NCI-H2081 (cell line): ENCODE data around the gene ADAMTSL1.

ENCODE experiments used
- DNase-seq, 2 experiments: peaks; one replicate each; lab custom pipeline; 2025; lab: John Stamatoyannopoulos, UW

Gene ADAMTSL1

GRCh38 chr9:18741359-18741758 lies 267.4 kb downstream of the ADAMTSL1 start:
- no peak for DNase-seq

GRCh38 chr9:18741945-18742344 lies 268.0 kb downstream of the ADAMTSL1 start:
- DNase-seq: no peak

DNA sequence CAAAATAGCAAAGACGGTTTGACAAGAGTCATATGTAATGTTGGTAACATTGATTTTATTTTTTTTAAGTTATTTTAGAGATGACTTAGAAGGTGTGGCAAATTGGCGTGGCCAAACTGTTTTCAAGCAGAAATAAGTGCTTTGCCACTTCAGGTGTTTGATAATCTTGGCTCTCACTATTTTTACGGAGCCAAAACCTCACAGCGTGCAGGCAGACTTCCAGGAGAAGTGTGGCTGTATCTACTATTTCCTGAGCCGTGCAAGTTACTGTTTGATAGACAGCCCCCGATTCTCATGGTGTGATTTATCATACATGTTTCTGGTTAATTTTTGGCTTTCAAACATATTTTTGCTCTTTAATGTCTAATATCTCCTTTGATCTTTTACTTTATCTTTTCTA lies 269.5 kb downstream of the ADAMTSL1 start:
- no peak for DNase-seq

DNA sequence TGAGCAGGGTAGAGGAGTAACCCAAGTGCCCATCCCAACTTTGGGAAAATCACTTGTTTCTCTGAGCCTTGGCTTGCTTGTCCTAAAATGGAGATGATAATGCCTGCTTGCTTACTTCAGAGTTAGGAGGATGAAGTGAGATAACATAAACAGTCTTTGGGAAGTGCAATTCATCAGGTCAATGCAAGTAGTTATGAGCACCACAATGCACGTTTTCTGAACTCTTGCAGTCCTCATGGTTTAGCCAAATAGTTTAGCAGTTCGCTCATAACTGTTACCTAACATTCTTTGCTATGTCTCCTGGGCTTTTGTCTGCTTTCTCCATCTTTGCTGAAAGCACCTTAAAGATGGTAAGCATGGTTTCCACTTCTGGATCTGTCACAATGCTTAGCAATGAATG lies 270.0 kb downstream of the ADAMTSL1 start:
- no peak for DNase-seq

GRCh38 chr9:18745710-18746109 lies 271.8 kb downstream of the ADAMTSL1 start:
- no peak for DNase-seq

GRCh38 chr9:18746631-18747030 lies 272.7 kb downstream of the ADAMTSL1 start:
- DNase-seq: no peak

DNA sequence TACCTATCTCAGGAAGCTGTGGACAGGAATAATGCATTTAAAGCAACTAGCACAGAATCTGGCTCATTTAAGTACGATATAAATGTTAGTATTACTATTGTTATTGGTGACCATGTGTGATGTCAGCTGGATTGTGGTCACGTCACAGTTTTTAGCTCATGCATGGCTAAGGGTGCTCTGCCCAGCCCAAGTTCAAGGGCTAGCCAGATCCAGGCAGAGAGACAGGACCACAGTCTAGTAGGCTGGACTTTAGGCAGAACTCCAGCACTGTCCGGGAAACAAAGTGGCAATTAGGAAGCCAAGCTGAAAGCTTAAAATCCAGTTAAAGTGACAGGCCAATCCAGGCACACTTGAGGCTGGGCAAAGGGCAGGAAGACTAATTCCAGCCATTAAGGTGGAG lies 273.6 kb downstream of the ADAMTSL1 start:
- DNase-seq: no peak

DNA sequence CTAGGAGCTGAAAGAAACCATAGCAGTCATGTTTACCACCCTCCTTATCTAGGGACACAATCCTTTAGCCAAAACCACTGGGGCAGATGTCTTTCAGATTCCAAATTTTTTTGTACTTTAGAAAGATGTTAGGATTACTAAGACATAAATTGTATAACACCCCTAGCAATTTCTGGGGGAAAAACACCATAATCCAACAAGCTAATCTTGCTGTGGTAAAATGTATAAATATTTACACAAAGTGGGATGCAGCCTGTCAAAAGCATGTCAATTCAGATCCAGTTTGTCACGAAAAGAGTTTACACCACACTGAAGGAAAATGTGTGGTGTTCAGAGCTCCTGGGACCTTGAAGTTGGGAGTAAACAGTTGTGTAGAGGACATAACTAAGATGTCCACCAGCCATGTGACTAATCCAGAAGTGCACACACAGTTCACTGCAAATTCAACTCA lies 274.3 kb downstream of the ADAMTSL1 start:
- no peak for DNase-seq

DNA sequence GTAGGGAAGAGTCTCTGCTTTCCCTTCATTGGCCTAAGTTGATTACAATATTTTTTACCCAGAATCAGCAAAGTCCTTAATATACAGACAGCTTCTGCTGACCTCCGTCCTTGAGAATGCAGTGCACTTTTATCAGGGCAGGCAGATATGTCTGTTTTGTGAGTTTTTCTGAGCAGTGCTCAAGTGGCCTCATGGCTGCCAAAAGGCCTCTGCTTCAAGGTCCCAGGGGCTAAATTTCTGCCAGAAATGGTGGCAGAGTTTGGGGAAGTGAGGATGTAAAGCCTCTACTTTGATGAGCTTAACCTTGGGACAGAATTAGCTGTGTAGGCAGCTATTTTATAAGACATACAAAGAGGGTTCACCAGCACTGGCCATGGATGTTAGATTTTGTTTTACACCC lies 275.8 kb downstream of the ADAMTSL1 start:
- DNase-seq: no peak

GRCh38 chr9:18753904-18754303 lies 280.0 kb downstream of the ADAMTSL1 start:
- DNase-seq: no peak

GRCh38 chr9:18754537-18754936 lies 280.6 kb downstream of the ADAMTSL1 start:
- no peak for DNase-seq

DNA sequence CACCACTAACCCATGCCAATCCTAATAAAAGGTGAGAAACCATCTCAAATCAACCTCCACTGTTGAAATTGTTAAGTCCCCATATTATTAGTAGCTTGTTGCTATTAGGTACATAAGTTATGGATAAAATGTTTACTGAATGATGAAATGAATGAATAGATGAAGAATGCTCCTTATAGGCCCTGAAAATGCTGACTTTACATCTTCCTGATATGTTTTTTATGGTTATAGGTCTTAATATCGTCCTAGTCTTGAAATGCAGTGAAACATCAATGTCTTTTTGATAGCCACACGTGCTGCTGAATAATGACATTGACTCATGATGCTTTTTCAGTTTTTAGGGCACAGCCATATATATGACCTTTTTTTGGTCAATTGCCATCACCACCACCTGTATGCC lies 281.3 kb downstream of the ADAMTSL1 start:
- DNase-seq: no peak

GRCh38 chr9:18756712-18757125 lies 282.8 kb downstream of the ADAMTSL1 start:
- DNase-seq: no peak

- peak in 1 of 2 experiments; percentile 23 for DNase-seq
Measured at GRCh38 chr9:18759827-18760226, 285.9 kb downstream of the ADAMTSL1 start.

- DNase-seq: no peak
Measured at GRCh38 chr9:18761742-18762300, 287.9 kb downstream of the ADAMTSL1 start.

- no peak for DNase-seq
Measured at GRCh38 chr9:18766989-18767550, 293.1 kb downstream of the ADAMTSL1 start.

DNA sequence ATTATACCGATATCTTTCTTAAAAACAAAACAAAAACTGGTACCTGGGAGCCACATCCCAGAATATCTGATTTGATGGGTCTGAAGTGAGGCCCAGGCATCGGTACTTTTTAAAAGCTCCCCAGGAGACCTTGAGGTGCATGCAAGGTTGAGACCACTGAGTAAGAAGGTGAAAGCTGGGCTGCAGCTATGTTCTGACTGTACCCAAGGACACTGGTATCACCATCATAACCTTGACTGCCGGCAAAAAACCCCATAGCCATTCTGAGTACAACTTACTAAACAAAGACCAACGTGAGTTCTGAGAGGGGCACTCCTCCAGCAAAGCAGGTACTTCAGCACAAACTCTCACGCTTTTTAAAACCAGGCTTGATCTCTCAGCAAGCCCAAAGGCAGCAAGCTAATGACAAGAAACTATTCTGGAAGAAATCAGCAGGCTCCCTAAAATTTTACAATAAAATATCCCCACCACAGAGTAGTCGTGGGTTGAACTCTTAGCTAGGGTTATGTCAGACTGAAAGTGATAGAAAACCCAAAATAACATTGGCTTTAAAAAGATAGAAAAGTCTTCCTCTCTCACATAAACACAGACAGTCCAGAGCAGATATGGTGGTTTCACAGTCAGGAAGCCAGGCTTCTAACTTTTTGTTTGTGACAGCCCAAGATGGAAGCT lies 295.1 kb downstream of the ADAMTSL1 start:
- DNase-seq: no peak

DNA sequence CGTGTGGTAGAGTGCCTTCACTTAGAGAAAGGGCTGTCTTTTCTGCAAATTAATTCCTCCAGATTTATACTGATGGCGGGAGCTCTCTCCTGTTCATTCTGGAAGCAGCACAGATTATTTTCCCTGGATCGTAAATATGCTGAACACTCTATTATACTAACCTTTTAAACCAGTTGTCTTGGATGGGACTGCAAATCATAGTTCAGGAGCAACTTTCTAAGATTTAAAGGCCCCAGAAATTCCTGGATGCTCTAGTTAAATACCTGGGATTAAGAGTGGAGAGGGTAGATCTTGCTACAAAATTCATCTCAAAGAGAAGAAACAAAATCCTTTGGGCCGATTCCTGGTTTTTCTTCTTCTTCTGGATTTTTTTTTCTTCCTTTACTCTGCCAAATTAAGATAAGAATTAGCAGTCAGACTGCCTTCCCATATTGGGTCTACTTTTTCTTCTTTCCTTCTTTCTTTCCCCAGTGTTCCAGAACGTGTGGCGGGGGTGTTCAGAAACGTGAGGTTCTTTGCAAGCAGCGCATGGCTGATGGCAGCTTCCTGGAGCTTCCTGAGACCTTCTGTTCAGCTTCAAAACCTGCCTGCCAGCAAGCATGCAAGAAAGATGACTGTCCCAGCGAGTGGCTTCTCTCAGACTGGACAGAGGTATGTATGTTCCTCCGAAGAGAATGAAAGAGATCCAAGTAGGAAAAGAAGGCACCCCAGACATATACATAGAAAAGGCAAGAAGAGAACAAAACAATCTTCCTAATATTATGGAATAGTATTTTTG lies 296.4 kb downstream of the ADAMTSL1 start:
- DNase-seq: no peak

DNA sequence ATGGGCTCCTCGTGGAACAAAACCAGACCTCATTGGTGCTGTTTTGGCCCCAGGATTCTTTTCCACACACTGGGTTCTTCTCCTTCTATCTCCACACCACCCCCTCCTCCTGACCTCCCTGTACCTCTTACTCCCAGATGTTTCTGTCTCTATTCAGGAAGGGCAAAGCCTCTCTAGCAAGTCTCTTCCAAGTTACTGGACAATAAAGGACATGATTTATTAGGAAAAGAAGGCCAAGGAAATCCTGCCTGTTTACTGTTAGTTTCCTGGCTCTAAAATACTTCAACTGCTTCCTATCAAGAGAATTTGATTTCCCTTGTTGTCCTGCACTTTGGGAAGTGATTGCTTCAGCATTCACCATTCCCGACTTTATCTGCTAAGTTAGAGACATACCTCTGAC lies 297.1 kb downstream of the ADAMTSL1 start:
- DNase-seq: no peak

- no peak for DNase-seq
Measured at GRCh38 chr9:18771763-18772162, 297.8 kb downstream of the ADAMTSL1 start.

DNA sequence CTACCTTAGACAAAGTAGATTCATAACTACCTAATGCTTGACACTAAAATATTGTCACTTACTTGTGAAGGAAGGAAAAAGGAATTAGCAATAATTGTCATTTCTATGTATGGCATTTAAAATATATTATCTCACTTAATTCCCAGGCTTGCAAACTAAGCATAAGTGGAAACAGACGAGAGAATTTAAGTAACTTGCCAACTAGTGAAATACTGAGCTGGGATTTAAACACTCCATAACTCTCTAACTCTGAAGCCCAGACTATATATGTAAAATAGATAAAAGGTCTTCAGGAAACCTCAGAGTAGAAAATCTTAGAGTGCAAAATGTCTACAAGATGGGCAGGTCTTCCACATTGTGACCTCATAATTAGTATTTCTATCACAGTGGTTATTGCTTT lies 301.3 kb downstream of the ADAMTSL1 start:
- no peak for DNase-seq

DNA sequence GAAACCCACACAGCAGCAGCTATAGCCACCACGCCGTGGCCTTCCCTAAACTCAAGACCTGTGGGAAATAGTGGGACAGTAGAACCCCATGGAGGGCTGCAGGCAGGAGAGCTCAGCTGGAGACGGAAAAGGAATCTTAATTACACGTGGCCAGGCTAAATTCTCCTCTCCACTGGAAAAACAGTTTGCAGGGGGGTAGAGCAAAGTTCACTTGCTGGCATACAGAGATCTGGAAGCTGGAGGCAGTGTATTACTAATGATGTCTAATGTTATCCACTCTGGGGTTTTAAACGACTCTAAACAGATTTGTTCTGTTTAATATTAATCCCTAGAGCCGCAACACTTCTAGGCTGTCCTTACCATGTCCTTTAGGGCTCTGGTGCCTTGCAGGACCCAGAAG lies 302.0 kb downstream of the ADAMTSL1 start:
- DNase-seq: no peak
